GM18909 (cell line): ENCODE results near the gene ITPKB.
"Not testable (repeated sequence)": the region's sequence is repeated elsewhere in the genome, so short reads cannot be mapped to it uniquely, and the experiment has no call there.

Experiments used
- ATAC-seq: cut with Tn5 transposase; IDR thresholded peaks from one replicate; pipeline ENCODE4 v1.9.1; 2021; ENCODE audit warnings: mild to moderate bottlenecking; ENCODE audit not compliant: unreplicated experiment, poor library complexity

The ITPKB gene

DNA sequence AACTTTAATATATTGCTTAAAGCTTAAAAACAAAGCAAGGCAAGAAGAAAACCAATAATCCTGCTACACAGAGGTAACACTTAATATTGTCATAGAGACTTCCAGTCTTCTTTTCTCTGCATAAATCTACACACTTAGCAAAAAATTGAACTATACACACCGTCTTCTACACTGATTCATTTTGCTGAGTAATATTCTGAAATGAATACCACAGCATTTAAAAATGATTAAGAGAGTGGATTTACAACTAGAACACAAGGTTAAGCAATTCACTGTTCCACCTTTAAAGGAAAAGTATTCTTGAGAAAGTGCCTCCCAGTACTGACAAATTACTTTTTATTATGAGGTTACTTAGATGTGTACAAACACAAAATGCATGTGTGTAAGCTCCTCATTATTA is 22.2 kb upstream of the ITPKB start:
- no peak for ATAC-seq

DNA sequence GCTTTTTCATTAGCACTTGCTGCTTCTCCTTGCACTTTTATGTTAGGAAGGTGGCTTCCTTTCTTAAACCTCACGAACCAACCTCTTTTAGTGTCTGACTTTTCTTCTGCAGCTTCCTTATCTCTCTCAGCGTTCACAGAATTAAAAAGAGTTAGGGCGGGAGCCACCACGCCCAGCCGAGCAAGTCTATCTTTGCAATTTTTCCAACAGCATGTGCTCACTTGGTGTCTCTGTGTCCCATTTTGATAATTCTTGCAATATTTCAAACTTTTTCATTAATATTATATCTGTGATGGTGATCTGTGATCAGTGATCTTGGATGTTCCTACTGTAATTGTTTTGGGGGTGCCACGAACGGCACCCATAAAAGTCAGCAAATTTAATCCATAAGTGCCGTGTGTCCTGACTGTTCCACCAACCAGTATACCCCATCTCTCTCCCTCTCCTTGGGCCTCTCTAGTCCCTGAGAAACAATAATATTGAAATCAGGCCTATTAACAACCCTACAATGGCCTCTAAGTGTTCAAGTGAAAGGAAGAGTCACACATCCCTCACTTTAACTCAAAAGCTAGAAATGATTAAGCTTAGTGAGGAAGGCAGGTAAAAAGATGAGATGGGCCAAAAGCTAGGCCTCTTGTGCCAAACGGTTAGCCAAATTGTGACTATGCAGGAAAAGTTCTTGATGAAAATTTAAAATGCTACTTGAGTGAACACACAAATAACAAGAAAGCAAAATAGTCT is 15.9 kb upstream of the ITPKB start:
- ATAC-seq = no peak

- no peak for ATAC-seq
These were observed 15.0 kb upstream of the ITPKB start for GRCh38 chr1:226754097-226754496.

DNA sequence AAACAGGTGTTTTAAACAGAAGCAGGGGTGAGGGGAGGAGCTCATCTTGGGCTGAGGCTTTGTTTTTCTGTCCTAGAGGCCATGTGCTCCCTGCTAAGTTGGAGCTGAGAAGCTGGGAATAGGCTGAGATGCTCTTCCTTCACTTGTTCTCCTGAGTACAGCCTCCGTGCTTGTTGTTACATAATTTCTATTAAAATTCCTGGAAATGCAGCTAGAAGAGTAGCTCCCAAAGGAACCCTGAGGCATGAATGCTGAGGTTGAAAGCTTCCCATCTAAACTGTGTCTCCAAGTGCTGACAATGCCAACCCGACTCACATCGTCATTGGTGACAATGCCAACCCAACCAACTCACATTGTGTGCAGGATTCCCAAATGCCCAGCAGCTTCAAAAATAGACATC is 12.6 kb upstream of the ITPKB start:
- no peak for ATAC-seq

GRCh38 chr1:226751214-226751613 is 12.1 kb upstream of the ITPKB start:
- no peak for ATAC-seq

DNA sequence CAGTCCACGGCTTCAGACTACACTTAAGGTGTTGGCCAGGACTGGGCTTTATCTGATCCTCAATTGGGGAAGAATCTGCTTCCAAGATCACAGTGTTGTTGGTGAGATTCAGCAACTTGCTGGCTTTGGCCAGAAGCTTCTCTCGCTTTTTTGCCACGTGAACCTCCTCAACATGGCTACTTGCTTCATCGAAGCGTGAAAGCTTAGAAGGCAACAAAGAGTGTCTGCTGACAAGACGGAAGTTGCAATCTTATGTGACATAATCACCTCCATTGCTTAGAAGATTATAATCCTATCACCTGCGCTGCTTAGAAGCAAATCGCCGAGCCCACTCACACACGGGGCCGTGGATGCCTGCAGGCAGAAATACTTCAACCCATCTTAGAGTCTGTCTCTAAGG is 10.4 kb upstream of the ITPKB start:
- no peak for ATAC-seq

GRCh38 chr1:226748306-226748705 is 9.2 kb upstream of the ITPKB start:
- ATAC-seq = no peak

- not testable (repeated sequence) for ATAC-seq
These were observed 8.6 kb upstream of the ITPKB start for GRCh38 chr1:226747519-226748263.

DNA sequence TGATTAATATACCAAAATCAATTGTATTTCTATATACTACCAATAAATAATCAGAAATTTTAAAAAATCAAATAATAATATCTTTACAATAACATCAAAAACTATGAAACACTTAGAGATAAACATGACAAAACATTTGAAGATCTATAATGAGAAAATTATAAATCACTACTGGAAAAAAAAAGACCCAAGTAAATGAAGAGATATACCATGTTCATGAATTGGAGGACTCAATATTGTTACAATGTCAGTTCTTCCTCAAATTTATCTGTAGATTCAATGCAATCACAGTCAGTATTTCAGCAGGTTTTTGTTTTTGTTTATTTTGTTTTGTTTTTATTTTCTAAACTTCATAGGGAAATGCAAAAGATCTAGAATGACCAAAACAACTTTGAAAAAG is 4.2 kb upstream of the ITPKB start:
- no peak for ATAC-seq

GRCh38 chr1:226741009-226741408 is 1.9 kb upstream of the ITPKB start:
- no peak for ATAC-seq

GRCh38 chr1:226739696-226740065 is 599 bp upstream of the ITPKB start:
- no peak for ATAC-seq

DNA sequence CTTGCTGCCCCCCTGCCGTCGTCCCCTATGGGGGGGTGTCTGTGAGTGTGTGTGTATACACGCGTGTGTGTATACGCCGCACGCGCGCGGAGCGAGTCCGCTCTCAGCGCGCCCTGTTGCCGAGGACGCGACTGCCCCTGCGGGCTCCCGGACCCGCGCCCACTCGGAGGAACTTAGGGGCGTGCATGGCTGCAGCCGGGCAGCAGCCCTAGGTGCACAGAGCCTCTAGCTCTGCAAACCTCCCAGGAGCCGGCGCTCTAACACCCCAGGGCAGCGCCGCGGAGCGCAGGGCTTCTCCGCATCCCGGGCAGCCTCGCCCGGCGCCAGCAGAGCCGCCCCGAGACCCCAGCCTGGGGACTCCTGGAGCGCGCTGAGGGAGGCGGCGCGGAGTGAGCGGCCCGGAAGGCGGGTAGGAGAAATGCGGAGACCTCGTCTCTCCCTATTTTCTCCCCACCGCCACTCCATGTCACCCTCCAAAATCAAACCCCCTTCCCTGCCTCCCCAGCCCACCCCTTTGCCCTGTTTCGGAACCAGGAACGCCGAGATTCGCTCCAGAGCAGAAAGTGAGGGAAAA is 574 bp downstream of the ITPKB start:
- ATAC-seq = peak; percentile 29

- ATAC-seq = peak; percentile 27
These were observed 1.2 kb downstream of the ITPKB start for GRCh38 chr1:226737819-226738420.

DNA sequence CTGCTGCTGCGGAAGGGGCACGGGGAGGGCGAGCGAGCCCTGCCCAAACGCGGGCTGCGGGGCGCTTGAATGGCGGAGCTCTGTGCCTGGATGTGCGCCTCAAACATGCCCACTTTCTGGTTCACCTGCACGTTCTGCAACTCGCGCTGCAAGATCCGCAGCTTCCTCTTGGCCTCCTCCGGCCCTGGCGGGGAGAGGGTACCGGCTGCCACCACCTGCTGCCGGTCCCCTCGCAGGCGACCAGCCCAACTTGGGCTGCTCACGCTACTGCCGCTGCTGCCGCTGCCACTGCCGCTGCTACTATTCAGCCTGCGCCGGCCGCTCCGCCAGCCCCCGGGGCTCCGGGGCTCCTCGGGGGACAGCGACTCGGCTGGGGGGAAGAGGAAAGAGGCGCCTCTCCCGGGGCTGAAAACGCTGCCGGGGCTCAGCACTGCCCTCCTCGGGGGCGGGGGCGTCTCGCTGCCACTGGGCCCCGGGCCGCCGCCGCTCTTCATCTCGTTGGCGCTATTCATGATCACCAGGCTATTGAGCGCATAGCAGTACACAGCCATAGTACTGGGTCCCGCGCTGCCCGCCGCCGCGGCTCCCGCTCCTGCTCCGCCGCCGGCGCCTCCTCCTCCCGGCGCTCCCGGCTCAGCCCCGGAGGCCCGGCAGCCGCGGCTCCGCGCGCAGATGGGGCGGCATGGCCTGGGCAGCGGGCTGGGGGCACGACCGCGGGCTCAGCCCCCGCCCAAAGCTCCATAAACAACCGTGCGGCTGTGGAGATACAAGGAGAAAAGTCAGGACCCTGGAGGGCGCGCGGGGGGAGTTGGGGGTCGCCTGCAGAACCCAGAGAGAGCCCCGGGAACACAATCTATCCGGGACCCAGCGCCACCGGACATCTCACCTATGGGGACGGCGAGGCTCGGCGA is 1.9 kb downstream of the ITPKB start:
- peak; percentile 44 for ATAC-seq

- no peak for ATAC-seq
These were observed 2.8 kb downstream of the ITPKB start for GRCh38 chr1:226736001-226736907.

GRCh38 chr1:226735576-226735975 is 3.5 kb downstream of the ITPKB start:
- no peak for ATAC-seq

GRCh38 chr1:226734611-226735153 is 4.4 kb downstream of the ITPKB start:
- no peak for ATAC-seq

- no peak for ATAC-seq
These were observed 5.2 kb downstream of the ITPKB start for GRCh38 chr1:226733876-226734275.

- ATAC-seq = no peak
These were observed 5.8 kb downstream of the ITPKB start for GRCh38 chr1:226733304-226733703.
